Activated CD4-positive, alpha-beta memory T cell treated with anti-CD3 and anti-CD28 coated beads for 36 hours (primary cell): Measurements from ENCODE around the gene GBX2. TPM values are rescaled to one million over a fixed set of nuclear protein-coding genes. Genes with fewer than 3 reads are reported as not detected.

Experiments
- CTCF ChIA-PET: fragments of 350-600 bp; sonication (Branson Sonifier 250); formaldehyde crosslinking; loops from one replicate; lab custom pipeline; 2021; ENCODE audit warnings: antibody characterized with exemption, inconsistent platforms; lab: Charles Lee
- POLR2A ChIA-PET: fragments of 350-600 bp; sonication (Branson Sonifier 250); formaldehyde crosslinking; loops from one replicate; lab custom pipeline; 2021; ENCODE audit warnings: antibody characterized with exemption; lab: Charles Lee
- DNase-seq: peaks from one replicate; pipeline ENCODE4 v3.0.0-alpha.2; 2020
- H3K27ac Mint-ChIP-seq: one replicate; pipeline ENCODE4 v1.8.0; 2021; ENCODE audit warnings: mixed read lengths
- H3K27me3 Mint-ChIP-seq: one replicate; pipeline ENCODE4 v1.8.0; 2021; ENCODE audit warnings: mixed read lengths
- H3K36me3 Mint-ChIP-seq: one replicate; pipeline ENCODE4 v1.8.0; 2021; ENCODE audit warnings: mixed read lengths
- H3K4me1 Mint-ChIP-seq: one replicate; pipeline ENCODE4 v1.8.0; 2021; ENCODE audit warnings: low read depth, mixed read lengths
- H3K4me3 Mint-ChIP-seq: one replicate; pipeline ENCODE4 v1.8.0; 2021; ENCODE audit warnings: mild to moderate bottlenecking, mixed read lengths
- H3K9me3 Mint-ChIP-seq: one replicate; pipeline ENCODE4 v1.8.0; 2021; ENCODE audit warnings: mixed read lengths
- intact Hi-C: fragments of 100-400 bp; cut with micrococcal nuclease; formaldehyde crosslinking; loops from one replicate; pipeline ENCODE4 v1.15.1; 2023
- total RNA-seq, 2 experiments: library from RNA; stranded (reverse); gene quantifications; one replicate each; pipeline ENCODE4 v1.2.3, GENCODE V29; 2021

The GBX2 gene
- total RNA-seq, 2 experiments from 2014 or later: not detected

GRCh38 chr2:236131073-236131692 is 37.0 kb downstream of the GBX2 start:
- intact Hi-C loops: no loop called here
- H3K27me3 Mint-ChIP-seq: no peaks in the 10 kb centered on the region
- no peaks in the 10 kb centered on the region for H3K9me3 Mint-ChIP-seq
- no peak for DNase-seq
- ChIA-PET CTCF (no interaction called here), POLR2A (no interaction called here)
- H3K4me3 Mint-ChIP-seq: no peak overlapping the region
- H3K4me1 Mint-ChIP-seq: no peaks in the 10 kb centered on the region
- no peak overlapping the region for H3K27ac Mint-ChIP-seq
- no peaks in the 10 kb centered on the region for H3K36me3 Mint-ChIP-seq

DNA sequence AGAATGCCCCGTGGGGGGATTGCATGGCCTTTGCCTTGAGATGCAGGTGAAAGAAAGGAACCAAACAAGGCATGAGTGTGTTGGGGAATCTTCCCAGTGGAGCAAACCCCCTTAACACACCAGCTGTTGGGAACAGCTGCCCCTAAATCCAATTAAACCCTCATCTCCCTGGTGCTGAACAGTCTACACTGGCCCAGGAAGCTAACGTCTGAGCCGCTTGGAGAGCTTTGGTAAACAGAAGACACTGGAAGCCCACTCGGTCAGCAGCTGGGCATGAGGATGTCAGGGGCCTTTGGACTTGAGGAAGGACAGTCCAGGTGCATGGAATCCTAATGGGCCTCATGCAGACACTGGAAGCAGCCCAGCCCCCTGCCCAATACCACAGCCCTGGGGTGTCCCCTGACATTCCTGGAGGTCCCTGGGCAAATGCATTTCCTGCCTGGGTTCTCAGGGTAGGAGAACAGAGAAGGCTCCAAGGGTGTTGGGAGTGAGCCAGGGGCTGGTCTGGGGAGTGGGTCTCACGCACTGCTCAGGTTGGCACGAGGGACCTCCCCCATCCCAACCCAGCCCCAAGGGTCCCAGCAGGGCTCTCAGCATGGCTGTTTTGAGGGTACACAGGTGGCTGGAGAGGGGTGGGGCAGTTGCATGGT is 37.7 kb downstream of the GBX2 start:
- H3K27me3 Mint-ChIP-seq: no peaks in the 10 kb centered on the region
- ChIA-PET POLR2A (no interaction called here), CTCF (no interaction called here)
- intact Hi-C loops: no loop called here
- H3K4me1 Mint-ChIP-seq: no peaks in the 10 kb centered on the region
- H3K4me3 Mint-ChIP-seq: no peak overlapping the region
- no peak overlapping the region for H3K27ac Mint-ChIP-seq
- H3K36me3 Mint-ChIP-seq: no peaks in the 10 kb centered on the region
- DNase-seq: no peak
- no peaks in the 10 kb centered on the region for H3K9me3 Mint-ChIP-seq

DNA sequence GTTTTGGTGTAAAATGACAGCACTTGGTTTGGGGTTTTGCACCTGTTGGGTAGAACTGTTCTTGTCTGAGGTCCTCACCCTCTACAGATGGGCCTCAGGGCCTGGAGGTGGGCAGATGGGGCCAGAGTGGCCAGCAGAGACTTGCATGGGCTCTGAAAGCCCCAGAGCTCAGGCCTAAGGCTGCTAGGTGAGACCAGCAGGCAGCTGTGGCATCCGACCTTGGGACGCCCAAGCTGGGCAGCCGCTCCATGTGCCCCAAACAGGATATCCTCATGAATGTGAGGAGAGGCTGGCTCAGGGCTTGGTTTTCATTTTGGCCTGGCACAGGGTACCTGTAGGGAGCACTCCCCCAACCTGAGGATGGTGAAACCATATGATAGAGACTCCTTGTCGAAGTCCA is 38.3 kb downstream of the GBX2 start:
- CTCF ChIA-PET: no interaction called here
- intact Hi-C loops: no loop called here
- Mint-ChIP-seq H3K9me3 (no peaks in the 10 kb centered on the region), H3K4me3 (no peak overlapping the region), H3K4me1 (no peaks in the 10 kb centered on the region), H3K27ac (no peak overlapping the region), H3K36me3 (no peaks in the 10 kb centered on the region), H3K27me3 (no peaks in the 10 kb centered on the region)
- DNase-seq: no peak
- POLR2A ChIA-PET: no interaction called here

DNA sequence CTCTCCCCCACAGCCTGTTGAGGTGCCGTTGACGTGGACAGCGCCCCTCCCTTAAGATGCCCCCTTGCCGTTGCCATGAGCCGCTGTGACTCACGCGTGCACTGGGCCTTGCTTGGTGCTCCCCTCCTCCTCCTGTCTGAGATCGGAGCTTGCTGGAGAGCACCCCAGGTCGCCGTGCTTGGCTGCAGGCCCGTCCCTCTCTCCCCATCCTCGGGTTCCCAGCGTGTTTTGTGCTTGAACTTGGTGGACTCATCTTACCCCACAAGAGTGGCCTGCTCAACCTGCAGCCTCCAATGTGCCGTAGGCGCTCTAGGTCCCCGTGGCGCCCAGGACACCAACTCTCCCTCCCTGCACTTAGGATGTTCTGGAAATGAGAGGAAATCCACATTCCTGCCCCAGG is 39.9 kb downstream of the GBX2 start:
- no peak for DNase-seq
- intact Hi-C loops: no loop called here
- Mint-ChIP-seq H3K9me3 (no peaks in the 10 kb centered on the region), H3K4me1 (no peaks in the 10 kb centered on the region), H3K36me3 (no peaks in the 10 kb centered on the region), H3K27me3 (no peaks in the 10 kb centered on the region), H3K4me3 (no peak overlapping the region), H3K27ac (no peak overlapping the region)
- CTCF ChIA-PET: no interaction called here
- POLR2A ChIA-PET: no interaction called here

- no peaks in the 10 kb centered on the region for H3K9me3 Mint-ChIP-seq
- ChIA-PET POLR2A (no interaction called here), CTCF (no interaction called here)
These were observed 41.2 kb downstream of the GBX2 start for GRCh38 chr2:236127010-236127409.

DNA sequence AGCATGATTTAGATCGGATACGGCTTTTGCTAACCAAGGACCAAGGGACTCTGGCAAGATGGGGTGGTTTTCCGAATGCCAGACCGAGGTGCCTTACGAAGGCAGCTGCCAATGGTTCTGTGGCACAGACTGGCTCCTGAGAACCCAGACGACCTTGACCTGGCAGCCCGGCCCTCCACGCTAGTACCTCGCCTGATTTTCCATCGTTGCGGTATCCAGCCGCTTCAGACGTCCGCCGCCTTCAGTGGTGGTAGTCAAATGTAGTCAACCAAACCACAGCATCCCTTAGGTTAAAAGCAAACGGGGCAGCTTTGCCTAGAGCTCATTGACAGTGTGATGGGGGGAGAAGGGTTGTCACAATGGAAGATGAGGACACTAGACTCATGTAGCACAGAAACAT is 42.6 kb downstream of the GBX2 start:
- intact Hi-C loops: no loop called here
- H3K36me3 Mint-ChIP-seq: no peaks in the 10 kb centered on the region
- H3K4me3 Mint-ChIP-seq: no peak overlapping the region
- DNase-seq: no peak
- H3K27me3 Mint-ChIP-seq: peaks cover 4% of the 10 kb centered on the region
- H3K4me1 Mint-ChIP-seq: no peaks in the 10 kb centered on the region
- no peak overlapping the region for H3K27ac Mint-ChIP-seq
- ChIA-PET CTCF (no interaction called here), POLR2A (no interaction called here)
- no peaks in the 10 kb centered on the region for H3K9me3 Mint-ChIP-seq

More at GRCh38 chr2:236127010-236127409, 41.2 kb downstream of the GBX2 start:
- no peaks in the 10 kb centered on the region for H3K27me3 Mint-ChIP-seq
- no peak for DNase-seq
- H3K27ac Mint-ChIP-seq: no peak overlapping the region
- intact Hi-C loops: no loop called here
- no peaks in the 10 kb centered on the region for H3K4me1 Mint-ChIP-seq
- no peak overlapping the region for H3K4me3 Mint-ChIP-seq
- H3K36me3 Mint-ChIP-seq: no peaks in the 10 kb centered on the region

GRCh38 chr2:236124182-236124893 is 43.8 kb downstream of the GBX2 start:
- no peak for DNase-seq
- intact Hi-C loops: no loop called here
- Mint-ChIP-seq H3K9me3 (no peaks in the 10 kb centered on the region), H3K4me1 (no peaks in the 10 kb centered on the region), H3K27ac (no peak overlapping the region), H3K36me3 (no peaks in the 10 kb centered on the region), H3K27me3 (peaks cover 9% of the 10 kb centered on the region), H3K4me3 (no peak overlapping the region)
- POLR2A ChIA-PET: no interaction called here
- CTCF ChIA-PET: no interaction called here

DNA sequence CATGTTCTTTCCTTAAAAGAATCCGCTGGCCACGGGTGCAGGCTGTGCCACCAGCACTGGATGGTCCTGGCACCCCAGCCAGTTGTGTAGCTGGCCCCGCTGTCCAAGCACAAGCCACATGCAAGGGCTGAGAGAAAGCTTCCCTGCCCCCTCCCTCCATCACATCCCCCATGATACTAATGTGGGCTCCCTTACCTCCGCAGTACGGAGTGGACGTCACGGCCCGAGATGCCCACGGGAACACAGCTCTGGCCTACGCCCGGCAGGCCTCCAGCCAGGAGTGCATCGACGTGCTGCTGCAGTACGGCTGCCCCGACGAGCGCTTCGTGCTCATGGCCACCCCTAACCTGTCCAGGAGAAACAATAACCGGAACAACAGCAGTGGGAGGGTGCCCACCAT is 44.5 kb downstream of the GBX2 start:
- Mint-ChIP-seq H3K4me1 (no peaks in the 10 kb centered on the region), H3K9me3 (no peaks in the 10 kb centered on the region), H3K27me3 (peaks cover 9% of the 10 kb centered on the region), H3K36me3 (no peaks in the 10 kb centered on the region), H3K27ac (no peak overlapping the region), H3K4me3 (no peak overlapping the region)
- DNase-seq: no peak
- ChIA-PET CTCF (no interaction called here), POLR2A (no interaction called here)
- intact Hi-C loops: no loop called here

- no peak overlapping the region for H3K4me3 Mint-ChIP-seq
- no peaks in the 10 kb centered on the region for H3K9me3 Mint-ChIP-seq
- ChIA-PET POLR2A (no interaction called here), CTCF (no interaction called here)
- no peaks in the 10 kb centered on the region for H3K36me3 Mint-ChIP-seq
- no peak for DNase-seq
- H3K4me1 Mint-ChIP-seq: no peaks in the 10 kb centered on the region
- intact Hi-C loops: no loop called here
- peaks cover 11% of the 10 kb centered on the region for H3K27me3 Mint-ChIP-seq
- H3K27ac Mint-ChIP-seq: no peak overlapping the region
These were observed 46.0 kb downstream of the GBX2 start for GRCh38 chr2:236122236-236122635.

DNA sequence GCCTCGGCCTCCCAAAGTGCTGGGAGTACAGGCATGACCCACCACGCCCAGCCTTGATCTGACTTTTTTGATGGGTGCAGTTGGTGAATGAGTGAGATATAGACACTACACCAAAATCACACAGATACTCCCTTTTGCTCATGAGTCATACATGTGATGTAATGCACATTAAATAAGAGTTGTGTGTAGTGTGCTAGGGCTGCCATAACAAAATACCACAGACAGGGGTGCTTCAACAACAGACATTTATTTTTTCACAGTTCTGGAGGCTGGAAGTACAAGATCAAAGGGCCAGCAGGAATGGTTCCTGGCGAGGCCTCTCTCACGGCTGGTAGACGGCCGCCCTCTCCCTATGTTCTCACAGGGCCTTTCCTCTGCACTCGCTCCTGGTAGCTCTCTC is 46.6 kb downstream of the GBX2 start:
- no peak overlapping the region for H3K4me3 Mint-ChIP-seq

GRCh38 chr2:236120829-236121228 is 47.4 kb downstream of the GBX2 start:
- DNase-seq: no peak
- Mint-ChIP-seq H3K27ac (no peak overlapping the region), H3K9me3 (no peaks in the 10 kb centered on the region), H3K4me3 (no peak overlapping the region), H3K4me1 (no peaks in the 10 kb centered on the region), H3K36me3 (no peaks in the 10 kb centered on the region), H3K27me3 (peaks cover 11% of the 10 kb centered on the region)
- intact Hi-C loops: no loop called here
- ChIA-PET POLR2A (no interaction called here), CTCF (no interaction called here)

More for the DNA sequence above, 46.6 kb downstream of the GBX2 start:
- intact Hi-C loops: no loop called here
- CTCF ChIA-PET: no interaction called here
- Mint-ChIP-seq H3K4me1 (no peaks in the 10 kb centered on the region), H3K27ac (no peak overlapping the region), H3K9me3 (no peaks in the 10 kb centered on the region), H3K36me3 (no peaks in the 10 kb centered on the region), H3K27me3 (peaks cover 11% of the 10 kb centered on the region)
- no peak for DNase-seq
- POLR2A ChIA-PET: no interaction called here

DNA sequence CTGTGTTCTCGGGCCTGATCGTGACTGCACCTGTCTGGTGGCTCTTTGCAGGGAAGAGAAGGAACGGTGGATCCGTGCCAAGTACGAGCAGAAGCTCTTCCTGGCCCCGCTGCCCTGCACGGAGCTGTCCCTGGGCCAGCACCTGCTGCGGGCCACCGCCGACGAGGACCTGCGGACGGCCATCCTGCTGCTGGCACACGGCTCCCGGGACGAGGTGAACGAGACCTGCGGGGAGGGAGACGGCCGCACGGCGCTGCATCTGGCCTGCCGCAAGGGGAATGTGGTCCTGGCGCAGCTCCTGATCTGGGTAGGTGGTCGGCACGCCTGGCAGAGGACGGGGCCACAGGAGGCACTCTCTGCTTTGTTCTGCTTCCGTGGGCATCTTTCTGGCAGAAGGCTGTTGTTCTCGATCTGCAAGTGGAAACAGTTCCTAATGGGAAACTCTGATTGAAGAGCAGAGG is 48.0 kb downstream of the GBX2 start:
- no peaks in the 10 kb centered on the region for H3K9me3 Mint-ChIP-seq
- intact Hi-C loops: no loop called here
- H3K27me3 Mint-ChIP-seq: peaks cover 11% of the 10 kb centered on the region
- no peaks in the 10 kb centered on the region for H3K36me3 Mint-ChIP-seq
- ChIA-PET POLR2A (no interaction called here), CTCF (no interaction called here)
- H3K4me1 Mint-ChIP-seq: no peaks in the 10 kb centered on the region
- no peak for DNase-seq
- no peak overlapping the region for H3K27ac Mint-ChIP-seq
- H3K4me3 Mint-ChIP-seq: no peak overlapping the region
